ENCODE measurements around the gene KLK10.
"Not testable (repeated sequence)": the region's sequence is repeated elsewhere in the genome, so short reads cannot be mapped to it uniquely, and the experiment has no call there.

The KLK10 gene

DNA sequence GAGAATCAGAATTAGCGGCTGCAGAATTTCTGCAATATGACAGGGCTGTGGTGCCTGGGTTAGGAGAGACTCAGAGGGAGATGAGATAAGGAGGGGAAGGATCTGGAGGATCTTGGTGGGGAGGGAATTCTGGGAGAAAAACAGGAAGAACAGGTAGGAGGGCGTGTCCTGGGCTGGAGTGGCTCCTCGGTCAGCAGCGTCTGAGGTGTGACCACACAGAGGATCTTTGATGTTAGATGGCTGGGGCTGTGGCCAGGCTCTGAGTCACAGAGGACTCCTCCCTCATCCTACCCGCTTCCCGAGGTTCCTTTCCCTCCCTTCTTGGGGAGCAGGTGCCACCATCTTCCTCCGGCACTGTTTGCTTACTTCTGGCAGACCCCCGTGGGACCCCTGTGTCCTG lies 43.7 kb downstream of the KLK10 start:
- Mint-ChIP-seq H3K9me3 (no peaks in the 10 kb centered on the region), H3K4me1 (ENCODE audit: low read depth) (no peaks in the 10 kb centered on the region), H3K4me3 (no peak overlapping the region), H3K27ac (no peak overlapping the region), H3K36me3 (ENCODE audit: low read depth) (no peaks in the 10 kb centered on the region), H3K27me3 (peaks cover 40% of the 10 kb centered on the region)

DNA sequence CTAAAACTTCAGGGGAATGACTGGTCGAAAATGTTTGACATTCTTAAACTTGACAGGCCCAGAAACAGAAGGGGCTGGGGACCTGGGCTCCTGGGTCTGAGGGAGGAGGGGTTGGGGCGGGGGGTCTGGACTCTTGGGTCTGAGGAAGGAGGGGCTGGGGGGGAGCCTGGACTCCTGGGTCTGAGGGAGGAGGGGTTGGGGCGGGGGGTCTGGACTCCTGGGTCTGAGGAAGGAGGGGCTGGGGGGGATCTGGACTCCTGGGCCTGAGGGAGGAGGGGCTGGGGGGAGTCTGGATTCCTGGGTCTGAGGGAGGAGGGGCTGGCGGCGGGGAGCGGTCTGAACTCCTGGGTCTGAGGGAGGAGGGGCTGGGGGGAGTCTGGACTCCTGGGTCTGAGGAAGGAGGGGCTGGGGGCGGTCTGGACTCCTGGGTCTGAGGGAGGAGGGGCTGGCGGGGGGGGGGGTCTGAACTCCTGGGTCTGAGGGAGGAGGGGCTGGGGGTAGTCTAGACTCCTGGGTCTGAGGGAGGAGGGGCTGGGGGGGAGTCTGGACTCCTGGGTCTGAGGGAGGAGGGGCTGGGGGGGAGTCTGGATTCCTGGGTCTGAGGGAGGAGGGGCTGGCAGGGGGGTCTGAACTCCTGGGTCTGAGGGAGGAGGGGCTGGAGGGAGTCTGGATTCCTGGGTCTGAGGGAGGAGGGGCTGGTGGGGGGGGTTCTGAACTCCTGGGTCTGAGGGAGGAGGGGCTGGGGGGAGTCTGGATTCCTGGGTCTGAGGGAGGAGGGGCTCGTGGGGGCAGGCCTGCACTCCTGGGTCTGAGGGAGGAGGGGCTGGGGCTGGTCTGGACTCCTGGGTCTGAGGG lies 44.6 kb downstream of the KLK10 start:
- H3K4me3 Mint-ChIP-seq: no peak overlapping the region
- H3K27ac Mint-ChIP-seq: no peak overlapping the region
- no peaks in the 10 kb centered on the region for H3K9me3 Mint-ChIP-seq
- peaks cover 45% of the 10 kb centered on the region for H3K27me3 Mint-ChIP-seq
- H3K36me3 Mint-ChIP-seq (ENCODE audit: low read depth): no peaks in the 10 kb centered on the region
- no peaks in the 10 kb centered on the region for H3K4me1 Mint-ChIP-seq (ENCODE audit: low read depth)

DNA sequence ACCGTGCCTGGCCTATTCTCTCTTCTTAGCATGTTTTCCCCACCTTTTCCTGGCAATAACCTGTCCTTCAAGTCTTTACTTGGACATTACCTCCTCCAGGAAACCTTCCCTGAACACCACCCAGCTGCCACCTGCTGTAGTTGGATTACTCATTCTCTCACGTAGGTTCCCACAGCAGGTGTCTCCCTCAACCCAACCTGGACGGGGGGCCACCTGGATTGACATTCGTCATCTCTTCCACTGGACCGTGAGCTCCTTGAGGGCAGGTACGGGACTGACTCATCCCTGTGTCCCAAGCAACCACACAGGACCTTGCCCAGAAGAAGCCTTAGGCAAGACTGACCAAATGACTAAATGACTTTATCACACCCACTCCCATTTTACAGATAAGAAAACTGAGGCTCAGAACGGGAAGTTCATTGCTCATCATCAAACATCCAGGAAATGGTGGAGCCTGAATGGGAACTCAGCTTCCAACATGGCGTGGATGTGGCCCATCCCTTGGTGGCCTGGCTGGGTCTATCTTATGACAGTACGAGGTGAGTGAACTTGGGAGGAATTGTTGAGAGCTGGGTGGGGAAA lies 46.6 kb downstream of the KLK10 start:
- no peaks in the 10 kb centered on the region for H3K36me3 Mint-ChIP-seq (ENCODE audit: low read depth)
- no peak overlapping the region for H3K27ac Mint-ChIP-seq
- H3K27me3 Mint-ChIP-seq: peaks cover 45% of the 10 kb centered on the region
- H3K4me1 Mint-ChIP-seq (ENCODE audit: low read depth): no peaks in the 10 kb centered on the region
- no peaks in the 10 kb centered on the region for H3K9me3 Mint-ChIP-seq
- H3K4me3 Mint-ChIP-seq: no peak overlapping the region

DNA sequence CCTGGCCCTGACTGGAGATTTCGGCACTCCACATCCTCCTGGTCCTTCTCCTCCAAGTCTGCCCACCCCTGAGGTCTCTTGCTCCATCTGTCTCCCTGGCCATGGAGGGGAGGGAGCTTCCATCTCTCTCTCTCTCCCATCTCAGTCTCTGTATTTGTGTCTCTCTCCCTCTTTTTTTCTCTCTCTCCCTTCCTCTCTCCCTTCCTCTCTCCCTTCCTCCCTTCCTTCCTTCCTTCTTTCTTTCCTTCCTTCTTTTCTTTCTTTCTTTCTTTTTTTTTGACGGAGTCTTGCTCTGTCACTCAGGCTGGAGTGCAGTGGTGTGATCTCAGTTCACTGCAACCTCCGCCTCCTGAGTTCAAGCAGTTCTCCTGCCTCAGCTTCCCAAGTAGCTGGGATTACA lies 49.7 kb downstream of the KLK10 start:
- H3K9me3 Mint-ChIP-seq; H3K36me3 Mint-ChIP-seq (ENCODE audit: low read depth); H3K4me1 Mint-ChIP-seq (ENCODE audit: low read depth); H3K27ac Mint-ChIP-seq; H3K4me3 Mint-ChIP-seq: not testable (repeated sequence)
- H3K27me3 Mint-ChIP-seq: peaks cover 37% of the 10 kb centered on the region

DNA sequence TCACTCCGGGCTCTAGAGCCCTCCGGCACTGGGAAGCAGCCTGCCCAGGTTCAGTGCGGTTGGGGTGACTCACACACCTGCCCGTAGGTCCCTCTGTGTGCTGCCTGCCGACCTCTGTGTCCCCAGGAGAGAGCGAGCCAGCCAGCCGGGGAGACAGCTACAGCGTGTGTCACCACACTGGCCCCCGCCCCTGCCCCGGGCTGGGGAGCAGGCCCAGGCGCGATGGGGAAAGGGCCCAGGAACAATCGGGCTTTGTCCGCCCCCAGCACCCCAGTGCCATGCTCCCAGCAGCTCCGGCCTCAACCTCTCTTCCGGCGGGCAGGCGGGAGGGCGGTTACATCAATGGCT lies 50.1 kb downstream of the KLK10 start, which contains the start of gene KLK6:
Gene KLK6 (minus strand): TSS at position 179 of the 348 bp plus-strand sequence. CDS start 1,487 bp downstream, outside the sequence.
- Mint-ChIP-seq H3K36me3 (ENCODE audit: low read depth) (no peaks in the 10 kb centered on the region), H3K4me1 (ENCODE audit: low read depth) (no peaks in the 10 kb centered on the region), H3K4me3 (no peak within 1 kb of the TSS), H3K9me3 (no peaks in the 10 kb centered on the region), H3K27ac (no peak within 1 kb of the TSS), H3K27me3 (peaks cover 37% of the 10 kb centered on the region)

DNA sequence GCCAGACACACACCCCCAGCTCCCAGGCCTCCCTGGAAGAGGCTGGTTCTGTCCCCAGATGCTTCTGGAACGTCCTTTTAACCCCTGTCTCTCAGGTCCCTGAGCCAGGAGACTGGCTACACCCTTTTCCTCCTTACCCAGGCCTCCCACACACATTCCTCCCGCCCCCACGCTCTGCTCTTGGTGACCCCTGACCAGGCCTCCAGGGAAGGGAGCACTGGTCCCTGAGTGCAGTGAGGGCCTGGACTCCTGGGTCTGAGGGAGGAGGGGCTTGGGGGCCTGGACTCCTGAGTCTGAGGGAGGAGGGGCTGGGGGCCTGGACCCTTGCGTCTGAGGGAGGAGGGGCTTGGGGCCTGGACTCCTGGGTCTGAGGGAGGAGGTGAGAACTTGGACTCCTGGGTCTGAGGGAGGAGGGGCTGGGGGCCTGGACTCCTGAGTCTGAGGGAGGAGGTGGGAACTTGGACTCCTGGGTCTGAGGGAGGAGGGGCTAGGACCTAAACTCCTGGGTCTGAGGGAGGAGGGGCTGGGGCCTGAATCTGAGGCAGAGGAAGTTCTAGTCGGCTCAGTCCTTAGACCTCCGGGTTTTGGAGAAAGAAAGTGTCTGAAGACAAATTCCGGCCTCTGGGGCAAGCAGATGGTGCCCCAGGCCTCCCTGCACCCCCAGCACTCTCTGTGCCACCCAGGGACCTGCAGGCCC lies 50.6 kb downstream of the KLK10 start:
- Mint-ChIP-seq H3K36me3 (ENCODE audit: low read depth) (no peaks in the 10 kb centered on the region), H3K9me3 (no peaks in the 10 kb centered on the region), H3K4me1 (ENCODE audit: low read depth) (no peaks in the 10 kb centered on the region), H3K4me3 (no peak overlapping the region), H3K27ac (no peak overlapping the region), H3K27me3 (peaks cover 34% of the 10 kb centered on the region)

DNA sequence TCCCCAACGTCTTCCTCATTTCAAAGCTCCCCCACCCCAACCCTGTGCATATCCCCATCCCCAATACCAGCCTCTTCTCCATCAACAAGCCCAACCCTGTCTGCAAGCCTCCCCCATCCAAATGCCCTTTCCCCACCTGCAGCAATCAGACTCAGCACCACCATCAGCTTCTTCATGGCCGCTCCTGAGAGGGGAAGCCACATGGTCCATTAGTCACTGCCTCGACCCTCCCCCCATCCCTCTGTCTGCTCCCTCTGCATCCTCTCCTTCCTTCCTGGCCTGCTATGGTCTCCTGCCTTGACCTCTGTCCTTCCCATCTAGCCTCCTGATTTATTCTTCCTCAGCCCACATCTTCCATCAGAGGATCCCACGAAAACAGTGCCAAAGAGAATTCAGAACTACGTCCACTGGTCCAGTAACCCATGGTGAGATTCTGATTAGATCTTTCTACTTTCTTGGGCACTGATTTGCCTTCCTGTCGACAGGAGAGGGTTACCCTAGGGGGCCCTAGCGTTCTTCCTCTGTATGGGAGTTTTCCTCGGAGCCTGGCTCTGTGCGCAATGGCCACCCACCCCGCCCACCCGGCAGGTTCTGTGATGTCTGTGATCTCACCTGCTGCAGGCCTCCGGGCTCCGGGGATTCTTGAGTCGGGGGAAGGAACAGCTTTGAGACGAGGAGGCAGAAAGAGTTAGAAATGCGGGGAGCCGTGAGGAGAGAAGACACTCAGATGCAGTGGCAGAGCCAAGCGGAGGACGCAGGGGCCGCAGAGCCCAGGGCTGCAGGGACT lies 51.4 kb downstream of the KLK10 start:
- H3K27ac Mint-ChIP-seq: no peak overlapping the region
- H3K36me3 Mint-ChIP-seq (ENCODE audit: low read depth): no peaks in the 10 kb centered on the region
- peaks cover 31% of the 10 kb centered on the region for H3K27me3 Mint-ChIP-seq
- H3K4me1 Mint-ChIP-seq (ENCODE audit: low read depth): no peaks in the 10 kb centered on the region
- no peaks in the 10 kb centered on the region for H3K9me3 Mint-ChIP-seq
- H3K4me3 Mint-ChIP-seq: no peak overlapping the region

DNA sequence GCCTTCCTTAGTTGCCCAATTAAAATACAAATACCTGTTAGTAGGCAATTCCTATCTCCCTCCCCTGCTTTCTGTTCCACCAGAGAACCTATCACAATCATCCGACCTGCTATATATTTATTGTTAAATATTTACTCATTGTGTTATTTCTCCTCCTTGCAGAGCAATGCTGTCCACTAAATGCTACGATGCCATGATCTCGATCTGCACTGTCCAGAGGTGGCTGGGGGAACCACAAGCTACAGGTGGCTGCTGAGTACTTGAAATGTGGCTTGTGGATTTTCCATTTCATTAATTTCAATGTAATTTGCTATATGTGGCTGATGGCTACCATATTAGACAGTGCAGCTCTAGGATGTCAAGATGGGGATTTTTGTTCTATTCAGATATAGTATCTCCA lies 55.2 kb downstream of the KLK10 start:
- no peaks in the 10 kb centered on the region for H3K36me3 Mint-ChIP-seq (ENCODE audit: low read depth)
- peaks cover 18% of the 10 kb centered on the region for H3K9me3 Mint-ChIP-seq
- H3K4me3 Mint-ChIP-seq: no peak overlapping the region
- no peaks in the 10 kb centered on the region for H3K4me1 Mint-ChIP-seq (ENCODE audit: low read depth)
- H3K27me3 Mint-ChIP-seq: peaks cover 18% of the 10 kb centered on the region
- H3K27ac Mint-ChIP-seq: no peak overlapping the region

DNA sequence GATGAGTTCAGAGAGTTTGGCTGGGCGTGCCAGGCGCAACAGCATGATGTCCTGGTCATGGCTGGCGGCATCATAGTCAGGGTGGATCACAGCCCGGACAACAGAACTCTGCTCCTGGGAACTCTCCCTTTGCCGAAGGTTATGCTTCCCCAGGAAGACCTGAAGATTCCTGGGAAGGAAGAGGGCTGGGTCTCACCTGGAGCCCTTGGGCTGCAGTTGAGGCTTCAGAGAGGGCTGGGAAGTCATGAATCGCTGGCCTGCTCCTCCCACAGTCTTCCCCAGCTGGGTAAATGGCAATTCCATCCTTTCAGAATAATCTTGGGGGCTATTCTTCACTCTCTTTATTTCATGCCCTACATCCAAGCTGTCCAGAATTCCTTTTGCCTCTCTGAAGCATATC lies 56.1 kb downstream of the KLK10 start:
- peaks cover 25% of the 10 kb centered on the region for H3K27me3 Mint-ChIP-seq
- peaks cover 19% of the 10 kb centered on the region for H3K9me3 Mint-ChIP-seq
- no peak overlapping the region for H3K4me3 Mint-ChIP-seq
- H3K4me1 Mint-ChIP-seq (ENCODE audit: low read depth): no peaks in the 10 kb centered on the region
- no peaks in the 10 kb centered on the region for H3K36me3 Mint-ChIP-seq (ENCODE audit: low read depth)
- no peak overlapping the region for H3K27ac Mint-ChIP-seq
